AG10803 (cell line): ENCODE measurements around the gene LASP1.

ENCODE experiments used
- DNase-seq: peaks from one replicate; pipeline ENCODE4 v3.0.0; 2010; ENCODE audit warnings: low read depth
- H3K4me3 ChIP-seq: 2 replicates; pipeline ENCODE4 v1.5.1; 2011; ENCODE audit warnings: mild to moderate bottlenecking, low read length, control low read depth
- CTCF ChIP-seq: conservative IDR thresholded peaks from 2 replicates; pipeline ENCODE4 v1.5.1; 2011; ENCODE audit warnings: mild to moderate bottlenecking, low read length, control low read depth, inconsistent platforms

The LASP1 gene

GRCh38 chr17:38885728-38886642 lies 16.1 kb downstream of the LASP1 start:
- DNase-seq: no peak
- TF ChIP-seq CTCF: no peak
- H3K4me3 ChIP-seq: no peak overlapping the region

DNA sequence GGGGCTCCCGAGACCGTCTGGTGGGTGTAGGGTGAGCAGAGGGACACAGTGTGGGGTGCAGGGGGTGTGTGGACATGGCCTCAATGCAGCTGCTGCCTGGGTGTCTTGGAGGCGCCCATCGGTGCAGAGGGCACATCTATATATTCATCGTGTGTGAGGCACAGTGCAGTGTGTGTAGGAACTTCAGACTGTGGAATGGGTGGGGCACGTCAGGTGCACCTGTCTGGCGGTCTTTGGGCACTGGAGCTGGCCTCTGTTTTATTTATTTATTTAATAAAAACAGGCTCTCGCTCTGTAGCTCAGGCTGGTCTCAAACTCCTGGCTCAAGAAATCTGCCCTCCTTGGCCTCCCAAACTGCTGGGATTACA lies 16.8 kb downstream of the LASP1 start:
- DNase-seq: no peak
- TF ChIP-seq CTCF: no peak
- H3K4me3 ChIP-seq: no peak overlapping the region

- TF ChIP-seq CTCF: no peak
Measured at GRCh38 chr17:38888842-38889241, 19.0 kb downstream of the LASP1 start.

DNA sequence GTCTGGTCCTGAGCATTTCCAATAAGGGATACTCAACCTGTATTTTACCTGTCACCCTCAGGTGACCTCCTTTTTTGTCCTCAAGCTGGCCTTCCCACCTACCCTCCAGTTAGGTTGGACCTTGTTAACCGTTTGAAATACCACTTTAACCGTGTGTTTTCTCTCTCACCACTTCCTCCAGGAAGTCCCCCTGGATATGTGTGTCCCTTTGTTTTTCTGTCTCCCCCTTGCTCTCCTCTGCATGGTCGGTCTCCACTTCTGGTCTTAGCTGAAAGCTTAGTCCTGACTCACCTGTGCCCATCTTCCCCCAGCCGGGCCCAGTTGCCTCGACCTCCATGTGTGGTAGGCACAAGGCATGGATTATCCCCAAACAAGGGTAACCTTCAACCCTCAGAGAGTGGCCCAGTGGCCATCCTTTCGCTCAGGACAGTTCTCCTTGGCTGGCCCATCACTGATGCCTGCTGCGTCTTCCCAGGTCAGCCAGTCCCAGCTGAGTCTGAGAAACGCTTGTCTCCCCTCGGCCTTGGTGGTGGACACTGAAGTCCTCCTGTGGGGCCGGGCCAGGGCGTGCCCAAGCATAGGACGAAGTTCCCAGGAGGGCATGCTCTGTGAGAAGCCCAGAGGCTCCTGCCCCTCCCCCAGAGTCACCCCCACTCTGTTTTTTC lies 20.0 kb downstream of the LASP1 start:
- H3K4me3 ChIP-seq: no peak overlapping the region
- TF ChIP-seq CTCF: no peak
- no peak for DNase-seq

More at GRCh38 chr17:38888842-38889241, 19.0 kb downstream of the LASP1 start:
- no peak for DNase-seq
- no peak overlapping the region for H3K4me3 ChIP-seq

DNA sequence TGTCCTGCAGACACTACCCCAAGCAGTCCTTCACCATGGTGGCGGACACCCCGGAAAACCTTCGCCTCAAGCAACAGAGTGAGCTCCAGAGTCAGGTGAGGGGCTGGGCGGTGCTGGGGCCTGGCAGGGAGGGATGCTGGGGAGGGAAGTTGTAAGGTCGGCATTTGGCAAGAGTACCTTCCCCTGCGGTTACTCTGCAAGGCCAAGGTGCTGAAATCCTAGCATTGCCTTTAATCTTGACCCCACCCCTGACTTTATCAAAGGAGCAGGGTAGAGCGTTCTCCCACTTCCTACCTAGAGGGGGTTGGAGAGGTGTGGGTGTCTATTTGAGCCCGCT lies 20.5 kb downstream of the LASP1 start:
- H3K4me3 ChIP-seq: no peak overlapping the region
- no peak for DNase-seq
- TF ChIP-seq CTCF: no peak

DNA sequence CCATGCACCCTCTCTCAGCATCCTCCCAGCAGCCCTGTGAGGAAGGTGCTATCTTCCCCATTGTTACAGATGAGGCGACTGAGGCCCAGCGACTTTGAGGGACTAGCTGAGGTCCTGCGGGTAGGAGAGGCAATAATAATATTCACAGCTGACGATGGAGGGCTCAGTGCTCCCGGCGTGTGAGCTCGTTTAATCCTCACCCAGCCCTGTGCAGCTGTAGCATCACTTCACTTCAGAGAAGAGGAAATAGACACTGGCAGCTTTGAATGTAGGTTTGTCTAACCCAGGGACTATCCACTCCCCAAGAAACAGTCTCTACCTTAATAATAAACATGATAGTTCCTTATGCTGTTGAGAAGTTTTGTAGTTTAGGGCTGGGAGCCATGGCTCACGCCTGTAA lies 21.6 kb downstream of the LASP1 start:
- no peak for TF ChIP-seq CTCF
- DNase-seq: no peak
- no peak overlapping the region for H3K4me3 ChIP-seq

GRCh38 chr17:38892083-38892482 lies 22.2 kb downstream of the LASP1 start:
- no peak for DNase-seq
- no peak overlapping the region for H3K4me3 ChIP-seq
- no peak for TF ChIP-seq CTCF
